A549 (cell line): ENCODE measurements around the gene SNCAIP. TPM values are rescaled to one million over a fixed set of nuclear protein-coding genes. Genes with fewer than 3 reads are reported as not detected.

Experiments
- ATAC-seq, 2 experiments: fragments of 200-7000 bp in 1 of 2; fragments of >200 bp in 1 of 2; cut with Nextera tagmentation in 1 of 2; cut with Tn5 transposase in 1 of 2; 3 replicates each; pipeline versions ENCODE4 v1.8.0 to v1.9.1; 2018 to 2020; ENCODE audit warnings: mild to moderate bottlenecking in 1 of 2, moderate library complexity in 1 of 2
- CTCF ChIA-PET: fragments of 300-600 bp; sonication (Branson Sonifier 250); formaldehyde crosslinking; extraction: SDS; loops from one replicate; lab custom pipeline; 2021; ENCODE audit warnings: antibody characterized with exemption, inconsistent platforms; lab: Yijun Ruan, JAX
- POLR2A ChIA-PET: fragments of 350-600 bp; formaldehyde crosslinking; extraction: SDS; loops from one replicate; lab custom pipeline; 2021; ENCODE audit warnings: antibody characterized with exemption, inconsistent platforms; lab: Yijun Ruan, JAX
- DNase-seq, 2 experiments: peaks; one replicate each; pipeline versions ENCODE4 v3.0.0 to v3.0.0-alpha.2; 2011 to 2016; ENCODE audit warnings: low read depth in 1 of 2, low spot score in 1 of 2
- FAIRE-seq: peaks from 2 replicates; lab custom pipeline; 2011; peaks lifted over from hg19 to GRCh38; lab: Jason Lieb, UNC
- H3K27ac ChIP-seq, 2 experiments: fragments of >200 bp; sonication (Bioruptor Twin); formaldehyde crosslinking; 3 replicates each; pipeline ENCODE4 v1.5.1; 2016 to 2017
- H3K4me1 ChIP-seq: fragments of >200 bp; sonication (Bioruptor Twin); formaldehyde crosslinking; 3 replicates; pipeline ENCODE4 v1.6.1; 2016
- H3K4me2 ChIP-seq: fragments of >200 bp; sonication (Bioruptor Twin); formaldehyde crosslinking; 3 replicates; pipeline ENCODE4 v1.6.1; 2016
- H3K4me3 ChIP-seq: fragments of >200 bp; sonication (Bioruptor Twin); formaldehyde crosslinking; 3 replicates; pipeline ENCODE4 v1.5.1; 2016
- H3K9me3 ChIP-seq: fragments of >200 bp; sonication (Bioruptor Twin); formaldehyde crosslinking; 3 replicates; pipeline ENCODE4 v1.6.1; 2016
- BHLHE40 ChIP-seq: IDR thresholded peaks from 2 replicates; pipeline ENCODE4 v1.6.1; 2012; ENCODE audit warnings: low read depth, low read length, inconsistent platforms
- CBX8 ChIP-seq: fragments of 200-600 bp; sonication (generic); IDR thresholded peaks from 2 replicates; pipeline ENCODE4 v1.6.1; 2016
- CHD4 ChIP-seq: fragments of 200-600 bp; sonication (generic); IDR thresholded peaks from 2 replicates; pipeline ENCODE4 v1.6.1; 2016; ENCODE audit warnings: antibody characterized with exemption, mild to moderate bottlenecking, borderline replicate concordance
- EHF ChIP-seq: fragments of 250-450 bp; sonication (Bioruptor Pico); IDR thresholded peaks from 2 replicates; pipeline ENCODE4 v1.5.0; 2020; ENCODE audit warnings: mild to moderate bottlenecking
- EHMT2 ChIP-seq: fragments of 200-600 bp; sonication (generic); IDR thresholded peaks from 2 replicates; pipeline ENCODE4 v1.6.1; 2016; ENCODE audit warnings: antibody characterized with exemption, low read depth, mild to moderate bottlenecking, moderate library complexity
- FOSB ChIP-seq: fragments of 250-450 bp; sonication (Bioruptor Pico); IDR thresholded peaks from 2 replicates; pipeline ENCODE4 v1.5.0; 2020; ENCODE audit warnings: mild to moderate bottlenecking, moderate library complexity
- FOXS1 ChIP-seq: fragments of 250-450 bp; sonication (Bioruptor Pico); IDR thresholded peaks from 2 replicates; pipeline ENCODE4 v1.5.0; 2020; ENCODE audit warnings: mild to moderate bottlenecking, moderate library complexity
- GATA3 ChIP-seq: IDR thresholded peaks from 2 replicates; pipeline ENCODE4 v1.6.1; 2012; ENCODE audit warnings: borderline replicate concordance
- HOXA7 ChIP-seq: fragments of 250-450 bp; sonication (Bioruptor Pico); IDR thresholded peaks from 2 replicates; pipeline ENCODE4 v1.5.0; 2020; ENCODE audit warnings: mild to moderate bottlenecking, moderate library complexity
- JUN ChIP-seq, 2 experiments: fragments of >200 bp; sonication (Bioruptor Twin); formaldehyde crosslinking; IDR thresholded peaks; 2 replicates in 1 of 2; 3 replicates in 1 of 2; pipeline ENCODE4 v1.6.1; 2016 to 2017
- JUNB ChIP-seq: fragments of >200 bp; sonication (Bioruptor Twin); formaldehyde crosslinking; IDR thresholded peaks from 2 replicates; pipeline ENCODE4 v1.6.1; 2016
- KDM1A ChIP-seq: fragments of 200-600 bp; sonication (generic); IDR thresholded peaks from 2 replicates; pipeline ENCODE4 v1.6.1; 2016; ENCODE audit warnings: low read depth, mild to moderate bottlenecking
- MAFK ChIP-seq: fragments of 450-650 bp; IDR thresholded peaks from 2 replicates; pipeline ENCODE4 v1.6.1; 2014; ENCODE audit not compliant: partially characterized antibody
- NPAS2 ChIP-seq: fragments of 250-450 bp; sonication (Bioruptor Pico); IDR thresholded peaks from 2 replicates; pipeline ENCODE4 v1.8.0; 2022; ENCODE audit warnings: mild to moderate bottlenecking, moderate library complexity, borderline replicate concordance
- POLR2AphosphoS2 ChIP-seq: conservative IDR thresholded peaks from 2 replicates; pipeline ENCODE4 v1.6.1; 2012; ENCODE audit warnings: low read length, improper control_type of control experiment, inconsistent platforms
- RAD21 ChIP-seq, 2 experiments: fragments of >200 bp in 1 of 2; sonication (Bioruptor Twin) in 1 of 2; formaldehyde crosslinking in 1 of 2; IDR thresholded peaks in 1 of 2; conservative IDR thresholded peaks in 1 of 2; 2 replicates in 1 of 2; 3 replicates in 1 of 2; pipeline ENCODE4 v1.6.1; 2012 to 2018; ENCODE audit warnings: inconsistent platforms in 1 of 2
- ZFP36 ChIP-seq: fragments of 450-650 bp; IDR thresholded peaks from 2 replicates; pipeline ENCODE4 v1.6.1; 2014; ENCODE audit warnings: borderline replicate concordance; ENCODE audit not compliant: partially characterized antibody
- ZSCAN20 ChIP-seq: fragments of 250-450 bp; sonication (Bioruptor Pico); IDR thresholded peaks from 2 replicates; pipeline ENCODE4 v1.8.0; 2022; ENCODE audit warnings: mild to moderate bottlenecking, moderate library complexity
- WGBS: methylation state at CpG from one replicate; pipeline ENCODE4 v1.1.6; 2017; ENCODE audit errors: missing lambda C conversion rate; 5-methylcytosine and 5-hydroxymethylcytosine counted together
- polyA plus RNA-seq, 4 experiments: library from polyadenylated mRNA; depleted of rRNA in 3 of 4; stranded (reverse); fragments of >200 nt; fragmentation: RNase III in 1 of 4; extraction: RNeasy Plus Mini Kit Qiagen cat#74134 plus additional on column Dnase treatment in 1 of 4; gene quantifications; 2 replicates in 3 of 4; 3 replicates in 1 of 4; pipeline ENCODE4 v1.2.3, GENCODE V29; 2011 to 2017
- TF ChIP-seq, protein P1 (sequence below): fragments of 450-650 bp; IDR thresholded peaks from 2 replicates; pipeline ENCODE4 v1.6.1; 2014; ENCODE audit warnings: antibody characterized with exemption
- TF ChIP-seq, protein P2 (sequence below): fragments of 250-450 bp; sonication (Bioruptor Pico); IDR thresholded peaks from 2 replicates; pipeline ENCODE4 v1.5.0; 2020; ENCODE audit warnings: low read depth, mild to moderate bottlenecking, moderate library complexity
- TF ChIP-seq, protein P3 (sequence below): fragments of 200-600 bp; sonication (generic); IDR thresholded peaks from 2 replicates; pipeline ENCODE4 v1.6.1; 2016; ENCODE audit warnings: antibody characterized with exemption, mild to moderate bottlenecking, moderate library complexity
- TF ChIP-seq, protein P4 (sequence below): fragments of 250-450 bp; sonication (Bioruptor Pico); IDR thresholded peaks from 2 replicates; pipeline ENCODE4 v1.5.0; 2021; ENCODE audit warnings: mild to moderate bottlenecking, moderate library complexity, borderline replicate concordance
- TF ChIP-seq, protein P5 (sequence below): IDR thresholded peaks from 2 replicates; pipeline ENCODE4 v1.6.1; 2012

The SNCAIP gene
- polyA plus RNA-seq, 2 of the 4 experiments (the other 2 are of a cell fraction), result 0.03 to 0.04 TPM

DNA sequence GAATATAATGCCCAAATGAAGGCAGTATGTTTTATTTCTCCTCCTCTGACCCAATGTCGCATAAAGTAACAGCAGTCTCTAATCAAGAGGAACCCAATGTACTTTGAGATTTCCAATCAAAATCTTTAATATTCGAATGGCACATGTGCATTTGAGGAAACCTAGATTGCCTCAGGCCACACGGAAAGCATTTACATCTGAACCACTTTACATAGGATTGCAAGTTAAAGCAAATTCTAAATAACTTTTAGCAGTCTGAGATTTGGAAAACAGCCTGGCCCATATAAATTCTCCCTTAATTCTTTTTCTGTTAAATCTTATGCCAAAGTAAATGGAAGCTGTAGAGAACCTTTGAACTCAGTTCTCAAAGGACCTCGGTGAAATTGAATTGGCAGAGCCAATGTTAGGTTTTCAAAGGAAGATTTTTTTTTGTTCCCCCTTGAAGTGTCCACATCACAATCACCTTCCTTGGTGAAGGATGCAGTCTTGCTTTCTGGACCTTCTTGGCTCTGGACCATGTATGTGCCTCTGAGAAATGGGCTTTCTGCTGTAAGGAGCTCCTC, 57.3 kb downstream of the SNCAIP start:
- no peak overlapping the region for H3K4me2 ChIP-seq
- CTCF ChIA-PET, result interaction anchor here (1.2 kb wide), 1 partner anchor 8 kb away, joined by 3 read pairs; no protein-coding TSS in a partner anchor
- POLR2A ChIA-PET, result no interaction called here

DNA sequence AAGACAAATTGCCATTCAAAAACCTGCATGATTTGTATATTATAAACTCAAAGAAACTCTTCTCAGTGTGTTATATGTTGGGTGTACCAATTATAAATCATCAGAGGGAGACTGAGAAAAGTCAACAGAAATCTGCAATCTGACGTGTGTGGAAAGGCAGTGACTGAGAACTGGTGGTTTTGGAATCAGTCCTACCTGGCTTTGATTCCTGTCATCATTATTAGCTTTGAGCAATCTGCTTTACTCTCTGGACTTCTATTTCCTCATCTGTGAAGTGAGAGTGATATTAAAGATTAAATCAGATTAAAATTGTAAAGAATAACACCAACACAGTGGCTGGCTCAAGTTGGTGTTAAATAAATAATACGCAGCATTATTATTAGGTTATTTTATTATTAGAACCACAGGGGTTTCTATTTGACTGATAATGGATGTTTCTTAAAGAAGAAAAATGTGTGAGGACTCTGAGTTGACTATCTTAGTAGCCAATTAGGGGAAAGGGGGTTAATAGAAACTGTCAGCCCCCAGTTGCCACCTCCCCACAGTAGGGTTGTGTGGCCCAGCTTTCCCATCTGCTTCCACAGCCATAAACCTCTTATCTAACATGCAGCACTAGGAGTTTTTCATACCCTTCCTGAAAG, 59.6 kb downstream of the SNCAIP start:
- Histone ChIP-seq H3K27ac (no peak overlapping the region), H3K4me2 (no peak overlapping the region), H3K4me1 (no peaks in the 10 kb centered on the region), H3K4me3 (no peak overlapping the region), H3K9me3 (no peaks in the 10 kb centered on the region)
- TF ChIP-seq JUNB (no peak), GATA3 (no peak), BHLHE40 (no peak), CBX8 (no peak), EHF (CRISPR knock-in tag) (no peak), KDM1A (no peak), HOXA7 (no peak), NPAS2 (CRISPR knock-in tag) (no peak), RAD21 (conservative IDR thresholded peaks at IDR 0.05 in 1 of 2, IDR thresholded peaks at IDR 0.05 in 1 of 2) (no peak), FOXS1 (CRISPR knock-in tag) (no peak)
- TF ChIP-seq, protein P1, sequence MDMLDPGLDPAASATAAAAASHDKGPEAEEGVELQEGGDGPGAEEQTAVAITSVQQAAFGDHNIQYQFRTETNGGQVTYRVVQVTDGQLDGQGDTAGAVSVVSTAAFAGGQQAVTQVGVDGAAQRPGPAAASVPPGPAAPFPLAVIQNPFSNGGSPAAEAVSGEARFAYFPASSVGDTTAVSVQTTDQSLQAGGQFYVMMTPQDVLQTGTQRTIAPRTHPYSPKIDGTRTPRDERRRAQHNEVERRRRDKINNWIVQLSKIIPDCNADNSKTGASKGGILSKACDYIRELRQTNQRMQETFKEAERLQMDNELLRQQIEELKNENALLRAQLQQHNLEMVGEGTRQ, result no peak
- TF ChIP-seq, protein P2, sequence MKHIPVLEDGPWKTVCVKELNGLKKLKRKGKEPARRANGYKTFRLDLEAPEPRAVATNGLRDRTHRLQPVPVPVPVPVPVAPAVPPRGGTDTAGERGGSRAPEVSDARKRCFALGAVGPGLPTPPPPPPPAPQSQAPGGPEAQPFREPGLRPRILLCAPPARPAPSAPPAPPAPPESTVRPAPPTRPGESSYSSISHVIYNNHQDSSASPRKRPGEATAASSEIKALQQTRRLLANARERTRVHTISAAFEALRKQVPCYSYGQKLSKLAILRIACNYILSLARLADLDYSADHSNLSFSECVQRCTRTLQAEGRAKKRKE, result no peak
- CTCF ChIA-PET, result no interaction called here
- 43% methylated on average over 2 of the region's 2 CpGs for WGBS
- POLR2A ChIA-PET, result no interaction called here
- DNase-seq (no peak), FAIRE-seq (no peak), ATAC-seq (no peak)

More for the DNA sequence above, 57.3 kb downstream of the SNCAIP start:
- FAIRE-seq (no peak), DNase-seq (no peak), ATAC-seq (no peak)
- TF ChIP-seq FOSB (CRISPR knock-in tag), result no peak
- TF ChIP-seq FOXS1 (CRISPR knock-in tag), result no peak
- no peak for TF ChIP-seq JUN (IDR thresholded peaks at IDR 0.05)
- TF ChIP-seq, protein P3, sequence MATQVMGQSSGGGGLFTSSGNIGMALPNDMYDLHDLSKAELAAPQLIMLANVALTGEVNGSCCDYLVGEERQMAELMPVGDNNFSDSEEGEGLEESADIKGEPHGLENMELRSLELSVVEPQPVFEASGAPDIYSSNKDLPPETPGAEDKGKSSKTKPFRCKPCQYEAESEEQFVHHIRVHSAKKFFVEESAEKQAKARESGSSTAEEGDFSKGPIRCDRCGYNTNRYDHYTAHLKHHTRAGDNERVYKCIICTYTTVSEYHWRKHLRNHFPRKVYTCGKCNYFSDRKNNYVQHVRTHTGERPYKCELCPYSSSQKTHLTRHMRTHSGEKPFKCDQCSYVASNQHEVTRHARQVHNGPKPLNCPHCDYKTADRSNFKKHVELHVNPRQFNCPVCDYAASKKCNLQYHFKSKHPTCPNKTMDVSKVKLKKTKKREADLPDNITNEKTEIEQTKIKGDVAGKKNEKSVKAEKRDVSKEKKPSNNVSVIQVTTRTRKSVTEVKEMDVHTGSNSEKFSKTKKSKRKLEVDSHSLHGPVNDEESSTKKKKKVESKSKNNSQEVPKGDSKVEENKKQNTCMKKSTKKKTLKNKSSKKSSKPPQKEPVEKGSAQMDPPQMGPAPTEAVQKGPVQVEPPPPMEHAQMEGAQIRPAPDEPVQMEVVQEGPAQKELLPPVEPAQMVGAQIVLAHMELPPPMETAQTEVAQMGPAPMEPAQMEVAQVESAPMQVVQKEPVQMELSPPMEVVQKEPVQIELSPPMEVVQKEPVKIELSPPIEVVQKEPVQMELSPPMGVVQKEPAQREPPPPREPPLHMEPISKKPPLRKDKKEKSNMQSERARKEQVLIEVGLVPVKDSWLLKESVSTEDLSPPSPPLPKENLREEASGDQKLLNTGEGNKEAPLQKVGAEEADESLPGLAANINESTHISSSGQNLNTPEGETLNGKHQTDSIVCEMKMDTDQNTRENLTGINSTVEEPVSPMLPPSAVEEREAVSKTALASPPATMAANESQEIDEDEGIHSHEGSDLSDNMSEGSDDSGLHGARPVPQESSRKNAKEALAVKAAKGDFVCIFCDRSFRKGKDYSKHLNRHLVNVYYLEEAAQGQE, result no peak
- no peak for TF ChIP-seq ZFP36
- TF ChIP-seq, protein P4, sequence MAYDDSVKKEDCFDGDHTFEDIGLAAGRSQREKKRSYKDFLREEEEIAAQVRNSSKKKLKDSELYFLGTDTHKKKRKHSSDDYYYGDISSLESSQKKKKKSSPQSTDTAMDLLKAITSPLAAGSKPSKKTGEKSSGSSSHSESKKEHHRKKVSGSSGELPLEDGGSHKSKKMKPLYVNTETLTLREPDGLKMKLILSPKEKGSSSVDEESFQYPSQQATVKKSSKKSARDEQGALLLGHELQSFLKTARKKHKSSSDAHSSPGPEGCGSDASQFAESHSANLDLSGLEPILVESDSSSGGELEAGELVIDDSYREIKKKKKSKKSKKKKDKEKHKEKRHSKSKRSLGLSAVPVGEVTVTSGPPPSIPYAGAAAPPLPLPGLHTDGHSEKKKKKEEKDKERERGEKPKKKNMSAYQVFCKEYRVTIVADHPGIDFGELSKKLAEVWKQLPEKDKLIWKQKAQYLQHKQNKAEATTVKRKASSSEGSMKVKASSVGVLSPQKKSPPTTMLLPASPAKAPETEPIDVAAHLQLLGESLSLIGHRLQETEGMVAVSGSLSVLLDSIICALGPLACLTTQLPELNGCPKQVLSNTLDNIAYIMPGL (CRISPR knock-in tag), result no peak
- TF ChIP-seq POLR2AphosphoS2, result no peak
- no peak for TF ChIP-seq EHMT2
- no peak for TF ChIP-seq ZSCAN20 (CRISPR knock-in tag)
- no peak for TF ChIP-seq MAFK
- no peak for TF ChIP-seq CHD4
- no peak for TF ChIP-seq BHLHE40
- TF ChIP-seq, protein P5, sequence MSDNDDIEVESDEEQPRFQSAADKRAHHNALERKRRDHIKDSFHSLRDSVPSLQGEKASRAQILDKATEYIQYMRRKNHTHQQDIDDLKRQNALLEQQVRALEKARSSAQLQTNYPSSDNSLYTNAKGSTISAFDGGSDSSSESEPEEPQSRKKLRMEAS, result no peak
- Histone ChIP-seq H3K9me3 (no peaks in the 10 kb centered on the region), H3K27ac (no peak overlapping the region), H3K4me1 (no peaks in the 10 kb centered on the region), H3K4me3 (no peak overlapping the region)
- 30% methylated on average over 4 of the region's 4 CpGs for WGBS
